IPS-NIHi11 (cell line): Measurements from ENCODE around the gene FNDC3B.
"Not testable (repeated sequence)": the region's sequence is repeated elsewhere in the genome, so short reads cannot be mapped to it uniquely, and the experiment has no call there.

Experiments
- DNase-seq: peaks from one replicate; pipeline ENCODE4 v3.0.0; 2012; ENCODE audit warnings: mixed read lengths, low spot score

Gene FNDC3B

DNA sequence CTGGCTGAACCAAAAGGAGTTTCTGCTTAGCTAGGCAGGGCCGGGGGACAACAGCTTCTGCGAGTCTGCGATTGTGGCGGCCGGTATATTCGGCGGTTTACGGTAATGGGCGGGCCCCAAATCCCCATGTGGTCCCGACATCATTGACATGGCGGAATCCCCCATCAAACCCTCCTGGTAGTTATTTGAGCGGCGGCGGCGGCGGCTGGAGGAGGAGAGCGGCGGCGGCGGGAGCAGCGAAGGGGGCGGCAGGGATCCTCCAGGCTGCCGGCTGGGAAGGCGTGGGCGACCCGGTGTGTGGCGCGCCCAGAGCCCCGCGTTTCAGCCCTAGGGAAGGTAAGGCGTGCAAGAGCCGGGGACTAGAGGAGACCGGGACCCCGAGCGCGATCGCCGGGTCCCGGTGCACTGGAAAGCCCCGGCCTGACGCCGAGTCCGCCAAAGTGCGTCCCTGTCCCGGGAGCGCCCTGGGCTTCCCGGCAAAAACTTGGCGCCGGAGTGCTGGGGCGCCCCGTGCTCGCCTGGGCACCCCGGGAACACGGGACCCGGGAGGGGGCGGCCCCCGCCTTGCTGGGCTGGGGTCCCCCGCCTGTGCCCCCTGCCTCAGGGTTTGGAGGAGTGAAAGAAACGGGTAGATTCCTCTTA is at the start of gene FNDC3B:
TSS of gene FNDC3B (plus strand) at position 143 of the 642 bp plus-strand sequence. CDS start 72,902 bp downstream, outside the sequence.
- DNase-seq = peak; percentile 86

DNA sequence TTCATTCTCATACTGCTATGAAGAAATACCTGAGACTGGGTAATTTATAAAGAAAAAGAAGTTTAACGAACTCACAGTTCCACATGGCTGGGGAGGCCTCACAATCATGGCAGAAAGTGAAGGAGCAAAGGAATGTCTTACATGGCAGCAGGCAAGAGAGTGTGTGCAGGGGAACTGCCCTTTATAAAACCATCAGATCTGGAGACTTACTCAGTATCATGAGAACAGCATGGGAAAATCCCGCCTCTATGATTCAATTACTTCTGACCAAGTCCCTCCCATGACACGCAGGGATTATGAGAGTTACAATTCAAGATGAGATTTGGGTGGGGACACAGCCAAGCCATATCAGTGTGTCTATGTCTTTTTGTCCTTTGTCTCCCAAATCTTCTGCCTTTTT is 49.1 kb upstream of the FNDC3B start:
- DNase-seq = not testable (repeated sequence)

DNA sequence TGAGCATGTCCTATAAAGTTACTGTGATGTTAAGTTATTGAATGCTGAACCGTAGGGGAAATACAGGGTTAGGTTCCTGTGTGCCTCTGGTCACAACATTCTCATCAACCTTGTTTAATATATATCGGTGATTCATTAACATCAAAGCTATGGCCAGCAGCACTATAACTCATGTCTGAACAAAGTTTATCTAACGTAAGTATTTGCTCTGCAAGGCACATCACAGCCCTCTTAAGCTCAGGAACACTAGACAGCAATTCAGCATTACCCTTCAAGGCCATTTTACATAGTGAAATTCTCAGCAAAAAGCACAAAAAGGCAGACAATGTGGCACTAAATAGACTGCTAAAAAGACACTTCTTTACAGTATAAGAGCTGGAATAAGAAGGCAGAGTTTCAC is 48.2 kb upstream of the FNDC3B start:
- no peak for DNase-seq

DNA sequence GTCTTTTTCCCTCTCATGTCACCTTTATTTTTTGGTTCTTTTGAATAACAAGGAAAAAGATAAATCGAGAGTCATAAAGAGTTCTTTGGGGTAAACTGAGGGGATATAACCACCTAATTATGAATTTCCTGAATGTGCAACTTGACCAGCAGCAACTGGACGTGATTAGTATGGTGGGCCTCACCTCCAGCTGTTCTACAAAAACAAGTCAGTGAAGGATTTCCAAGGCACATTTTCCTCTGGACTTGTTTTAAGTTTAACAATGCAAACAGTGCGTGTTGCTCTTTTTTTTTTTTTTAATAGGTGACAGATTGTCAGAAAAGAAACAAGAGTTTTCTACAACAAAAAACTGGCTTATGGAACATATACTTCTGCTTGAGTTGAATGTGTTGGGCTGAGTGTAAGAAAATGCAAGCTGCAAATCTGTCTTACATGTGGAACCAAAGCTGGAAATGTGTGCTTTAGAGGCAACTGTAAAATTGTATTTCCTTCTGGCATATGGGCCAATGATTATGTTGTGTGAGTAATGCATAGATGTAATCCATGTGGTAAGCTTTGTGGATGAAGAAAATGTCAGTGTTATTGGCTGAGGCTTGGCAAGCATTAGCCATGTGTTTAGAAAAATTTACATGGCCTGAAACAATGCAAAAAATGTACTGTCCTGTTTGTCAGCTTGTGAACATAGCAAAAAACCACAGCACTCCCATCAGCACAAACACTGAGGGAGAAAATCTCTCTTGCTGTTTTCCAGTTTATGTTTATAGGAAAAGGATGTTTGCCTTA is 44.5 kb upstream of the FNDC3B start:
- no peak for DNase-seq

DNA sequence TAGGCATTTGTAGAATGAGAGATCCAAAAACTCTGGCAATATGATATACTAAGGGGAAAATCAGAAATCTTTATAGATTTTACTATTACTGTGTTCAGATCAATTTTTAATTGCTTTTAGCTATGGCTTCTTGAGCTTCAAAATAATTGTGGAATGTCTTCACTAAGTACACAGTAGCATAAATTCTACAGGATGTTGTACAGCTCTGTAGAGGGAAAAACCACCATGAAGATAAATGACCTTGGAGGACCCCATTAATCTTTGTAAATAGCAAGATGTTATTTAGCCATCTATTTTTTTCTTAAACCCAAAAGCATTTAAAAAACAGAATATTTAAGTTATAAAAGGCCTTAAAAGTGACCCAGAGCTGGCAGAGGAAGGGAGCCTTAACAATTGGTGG is 43.9 kb upstream of the FNDC3B start:
- DNase-seq = no peak

DNA sequence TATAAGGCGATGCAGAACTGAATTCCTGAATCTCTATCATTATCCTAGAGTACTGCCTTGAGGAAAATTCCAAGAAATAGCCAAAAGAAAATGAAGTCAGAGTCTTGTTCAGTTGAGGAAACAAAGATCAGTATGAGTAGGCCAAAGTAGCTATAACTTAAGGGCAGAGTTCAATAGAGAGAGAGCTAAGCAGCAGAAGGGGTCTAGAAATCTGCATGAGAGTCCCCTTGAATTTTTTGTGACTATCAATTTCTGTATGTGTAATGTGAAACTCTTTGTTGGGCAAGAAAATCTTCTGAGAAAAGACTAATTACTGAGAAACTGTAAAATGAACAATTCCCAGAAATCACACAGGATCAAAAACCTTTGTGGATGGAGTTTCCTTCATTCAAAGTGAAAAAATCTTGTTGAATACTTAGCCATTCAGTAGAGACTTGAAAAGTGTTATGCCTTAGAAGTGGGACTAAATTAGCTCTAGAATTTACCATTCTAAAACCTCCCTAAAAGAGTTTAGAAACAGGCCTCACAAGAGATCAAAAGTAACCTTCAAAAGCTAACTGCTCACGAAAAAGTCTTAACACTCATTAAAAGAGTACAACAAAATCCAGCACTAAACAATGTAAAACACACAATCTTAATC is 43.1 kb upstream of the FNDC3B start:
- DNase-seq = no peak

DNA sequence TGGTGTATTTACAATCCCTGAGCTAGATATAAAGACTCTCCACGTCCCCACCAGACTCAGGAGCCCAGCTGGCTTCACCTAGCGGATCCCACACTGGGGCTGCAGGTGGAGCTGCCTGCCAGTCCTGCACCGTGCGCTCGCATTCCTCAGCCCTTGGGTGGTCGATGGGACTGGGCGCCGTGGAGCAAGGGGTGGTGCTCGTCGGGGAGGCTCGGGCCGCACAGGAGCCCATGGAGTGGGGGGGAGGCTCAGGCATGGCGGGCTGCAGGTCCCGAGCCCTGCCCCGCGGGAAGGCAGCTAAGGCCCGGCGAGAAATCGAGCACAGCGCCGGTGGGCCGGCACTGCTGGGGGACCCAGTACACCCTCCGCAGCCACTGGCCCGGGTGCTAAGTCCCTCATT is 40.6 kb upstream of the FNDC3B start:
- not testable (repeated sequence) for DNase-seq

DNA sequence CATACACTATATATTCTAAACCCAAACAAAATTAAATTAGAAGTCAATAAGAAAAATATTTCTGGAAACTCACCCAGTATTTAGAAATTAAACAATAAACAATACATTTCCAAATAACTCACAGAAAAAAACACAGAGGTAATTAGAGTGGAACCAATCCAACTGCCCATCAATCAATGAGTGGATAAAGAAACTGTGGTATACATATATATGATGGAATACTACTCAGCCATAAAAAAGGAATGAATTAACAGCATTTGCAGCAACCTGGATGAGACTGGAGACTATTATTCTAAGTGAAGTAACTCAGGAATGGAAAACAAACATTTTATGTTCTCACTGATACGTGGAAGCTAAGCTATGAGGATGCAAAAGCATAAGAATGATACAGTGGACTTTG is 37.8 kb upstream of the FNDC3B start:
- not testable (repeated sequence) for DNase-seq

DNA sequence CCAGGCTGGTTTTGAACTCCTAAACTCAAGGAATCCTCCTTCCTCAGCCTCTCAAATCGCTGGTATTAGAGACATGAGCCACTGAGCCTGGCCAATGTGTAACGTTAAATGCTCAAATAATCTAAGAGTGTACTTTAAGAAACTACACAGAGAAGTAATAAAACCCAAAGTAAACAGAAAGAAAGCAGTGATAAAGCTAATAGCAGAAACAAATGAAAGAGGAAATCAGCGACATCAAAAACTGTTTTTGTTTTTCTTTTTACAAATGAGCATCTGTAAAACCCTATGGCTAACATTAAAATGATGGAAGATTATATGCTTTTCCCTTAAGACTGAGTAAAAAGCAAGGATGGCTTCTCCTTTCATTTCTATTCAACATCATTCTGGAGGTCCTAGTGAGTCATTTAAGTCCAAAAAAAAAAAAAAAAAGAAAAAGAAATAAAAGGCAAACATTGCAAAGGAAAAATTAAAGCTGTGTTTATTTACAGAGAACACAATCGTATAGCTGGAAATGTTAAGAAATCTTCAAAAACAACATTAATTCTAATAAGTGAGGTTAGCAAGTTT is 36.8 kb upstream of the FNDC3B start:
- no peak for DNase-seq

DNA sequence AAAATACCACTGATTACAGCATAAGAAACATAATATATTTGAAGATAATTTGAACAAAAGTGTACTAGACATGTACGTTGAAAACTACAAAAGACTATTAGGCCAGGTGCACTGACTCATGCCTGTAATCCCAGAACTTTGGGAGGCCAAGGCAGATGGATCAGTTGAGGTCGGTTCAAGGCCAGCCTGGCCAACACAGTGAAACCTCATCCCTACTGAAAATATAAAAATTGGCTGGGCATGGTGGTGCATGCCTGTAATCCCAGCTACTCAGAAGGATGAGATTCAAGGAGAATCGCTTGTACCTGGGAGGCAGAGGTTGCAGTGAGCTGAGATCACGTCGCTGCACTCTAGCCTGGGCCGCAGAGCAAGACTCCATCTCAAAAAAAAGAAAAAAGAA is 36.2 kb upstream of the FNDC3B start:
- DNase-seq = no peak

DNA sequence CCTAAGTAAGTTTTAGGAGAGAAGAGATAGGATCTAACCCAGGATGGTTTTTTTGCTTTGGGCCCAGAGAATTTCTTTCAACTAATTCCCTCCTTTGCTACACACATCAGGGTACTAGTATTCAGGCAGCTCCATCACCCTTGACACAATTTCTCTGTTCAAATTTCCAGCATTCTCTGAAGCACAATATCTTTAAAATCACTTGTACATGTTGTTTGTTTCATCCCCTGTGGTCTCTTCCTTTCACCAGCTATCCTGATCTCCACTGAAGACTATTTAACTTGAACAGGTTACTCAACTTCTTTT is 32.4 kb upstream of the FNDC3B start:
- DNase-seq = no peak

DNA sequence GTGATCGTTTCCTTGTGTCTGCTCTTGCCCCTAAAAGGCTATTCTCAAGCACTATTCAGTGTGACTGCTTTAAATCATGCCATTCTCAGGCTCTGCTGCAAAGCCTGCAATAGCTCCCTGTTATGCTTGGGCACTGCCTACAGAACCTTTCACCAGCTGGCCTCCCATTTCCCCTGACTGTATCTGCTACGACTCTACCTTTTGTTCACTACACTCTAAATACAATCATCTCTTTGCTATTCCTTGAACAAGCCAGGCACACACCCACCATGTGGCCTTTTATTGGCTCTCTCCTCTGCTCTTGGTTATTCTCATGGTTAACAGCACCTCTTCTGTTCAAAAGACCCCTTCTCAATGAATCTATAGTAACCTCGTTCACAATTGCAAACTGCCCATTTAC is 29.6 kb upstream of the FNDC3B start:
- DNase-seq = peak; percentile 8

DNA sequence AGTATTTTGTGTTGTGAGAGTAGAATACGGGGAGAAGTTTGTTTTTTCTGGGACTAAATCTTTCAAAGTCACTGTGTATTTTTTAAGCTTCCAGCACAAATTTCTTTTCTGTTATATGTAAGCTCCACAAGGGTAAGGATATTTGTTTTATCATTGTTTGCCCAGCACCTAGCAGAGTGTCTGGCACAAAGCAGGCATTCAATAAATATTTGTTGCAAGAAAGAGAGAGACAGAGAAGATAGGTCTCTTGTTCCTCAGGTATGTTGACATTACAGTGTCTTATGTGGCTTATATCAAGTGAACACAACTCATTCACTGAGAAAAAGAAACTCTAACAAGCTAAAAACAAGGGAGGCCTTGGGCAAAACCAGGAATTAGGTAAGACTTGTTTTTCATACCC is 26.6 kb upstream of the FNDC3B start:
- no peak for DNase-seq

DNA sequence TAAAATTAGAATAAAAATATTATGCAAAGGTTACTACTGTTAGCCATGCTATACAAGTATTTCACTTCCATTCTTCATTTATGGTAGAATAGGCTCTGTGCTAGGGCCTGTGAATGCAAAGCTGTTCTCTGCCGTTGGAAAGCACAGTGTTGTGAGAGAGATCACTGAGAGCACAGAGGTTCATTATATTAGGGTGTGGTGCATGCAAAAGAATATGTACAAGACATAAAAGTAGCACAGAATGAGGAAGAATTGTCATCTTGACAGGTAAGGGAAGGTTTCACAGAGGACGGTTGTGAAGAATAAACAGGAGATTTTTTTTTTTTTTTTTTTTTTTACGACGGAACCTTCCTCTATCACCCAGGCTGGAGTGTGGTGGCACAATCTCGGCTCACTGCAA is 25.2 kb upstream of the FNDC3B start:
- DNase-seq = no peak

DNA sequence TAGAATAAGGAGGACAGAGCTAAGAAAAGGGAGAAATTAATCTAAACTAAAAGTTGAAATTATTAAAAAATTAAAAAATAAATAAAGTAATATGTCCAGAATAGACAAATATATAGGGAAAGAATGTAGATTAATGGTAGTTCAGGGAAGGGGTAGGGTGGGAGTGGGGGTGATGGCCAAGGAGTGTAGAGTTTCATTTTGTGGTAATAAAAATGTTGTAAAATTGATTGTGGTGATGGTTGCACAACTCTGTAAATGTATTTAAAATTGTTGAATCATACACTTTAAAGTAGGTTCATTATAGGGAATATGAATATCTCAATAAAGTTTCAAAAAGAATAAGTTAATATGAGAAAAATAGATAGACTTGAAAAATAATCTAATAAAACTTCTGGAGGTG is 21.0 kb upstream of the FNDC3B start:
- DNase-seq = no peak

DNA sequence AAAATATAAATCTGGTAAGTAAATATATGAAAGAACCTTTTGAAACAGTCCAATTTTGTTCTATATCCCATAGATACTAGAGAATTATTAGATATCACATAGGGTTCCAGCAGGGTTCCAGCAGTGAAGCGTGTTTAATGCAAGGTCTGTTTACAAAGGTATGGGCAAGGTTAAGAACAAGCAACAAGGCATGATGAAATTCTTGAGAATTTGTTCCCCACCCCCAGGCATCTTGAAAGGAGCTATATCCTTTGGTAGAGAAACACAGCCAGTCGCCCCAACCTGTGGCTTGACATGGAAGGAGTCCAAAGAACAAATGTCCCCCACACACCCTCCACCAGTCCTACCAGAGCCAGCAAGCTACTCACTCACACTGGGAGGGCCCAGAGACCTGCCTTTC is 18.6 kb upstream of the FNDC3B start:
- DNase-seq = no peak

DNA sequence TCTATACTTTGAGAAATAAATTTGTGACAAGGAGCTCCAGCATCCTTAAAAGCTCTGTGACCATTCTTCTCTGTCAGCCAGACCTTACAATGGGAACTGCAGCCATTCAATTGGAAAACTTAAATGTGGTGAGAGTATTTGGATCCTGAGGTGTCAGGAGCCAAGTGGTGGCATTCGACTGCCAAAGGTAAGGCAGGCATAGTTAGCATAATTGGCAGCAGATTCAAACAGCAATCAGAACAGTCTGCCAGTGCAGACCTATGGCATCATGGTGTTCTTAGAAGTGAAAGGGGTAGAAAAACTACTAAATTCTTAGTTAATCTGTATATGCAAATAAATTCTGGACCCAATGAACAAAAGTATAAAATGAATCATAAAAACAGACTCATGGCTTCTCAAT is 18.2 kb upstream of the FNDC3B start:
- DNase-seq = no peak

DNA sequence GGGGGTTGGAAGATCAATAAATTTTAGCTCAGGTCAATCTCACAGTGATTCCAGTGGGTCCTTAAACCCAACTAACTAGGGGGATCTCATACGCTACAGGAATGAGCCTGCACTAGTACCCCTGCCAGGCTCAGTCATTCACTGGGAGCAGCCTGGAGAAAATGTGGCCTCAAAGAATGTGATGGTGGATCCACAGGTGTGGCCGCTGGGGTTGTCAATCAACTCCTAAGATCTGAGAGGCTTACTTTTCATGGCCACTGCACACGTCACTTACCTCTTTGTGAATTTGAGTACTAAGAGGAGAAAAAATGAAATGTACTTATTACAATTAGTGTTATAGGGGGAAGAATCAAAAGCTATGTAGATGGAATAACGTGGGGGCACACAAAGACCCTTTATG is 17.5 kb upstream of the FNDC3B start:
- DNase-seq = no peak

DNA sequence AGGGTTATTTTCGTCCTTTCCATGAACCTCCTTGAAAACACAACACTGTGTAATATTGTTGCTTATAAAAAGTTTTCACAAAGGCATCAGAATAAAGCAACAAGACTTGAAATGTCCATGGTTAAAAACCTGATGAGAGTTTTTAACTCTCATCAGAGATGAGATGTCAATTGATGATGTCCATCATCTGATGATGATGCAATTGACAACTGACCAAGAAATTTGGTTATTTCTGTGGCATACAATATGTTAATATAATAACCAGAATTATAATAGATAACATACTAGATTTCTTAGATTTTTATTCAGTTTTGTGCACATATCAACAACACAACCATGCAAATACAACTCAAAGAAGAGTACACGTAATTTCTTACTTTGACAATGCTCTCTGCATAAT is 15.5 kb upstream of the FNDC3B start:
- DNase-seq = no peak

DNA sequence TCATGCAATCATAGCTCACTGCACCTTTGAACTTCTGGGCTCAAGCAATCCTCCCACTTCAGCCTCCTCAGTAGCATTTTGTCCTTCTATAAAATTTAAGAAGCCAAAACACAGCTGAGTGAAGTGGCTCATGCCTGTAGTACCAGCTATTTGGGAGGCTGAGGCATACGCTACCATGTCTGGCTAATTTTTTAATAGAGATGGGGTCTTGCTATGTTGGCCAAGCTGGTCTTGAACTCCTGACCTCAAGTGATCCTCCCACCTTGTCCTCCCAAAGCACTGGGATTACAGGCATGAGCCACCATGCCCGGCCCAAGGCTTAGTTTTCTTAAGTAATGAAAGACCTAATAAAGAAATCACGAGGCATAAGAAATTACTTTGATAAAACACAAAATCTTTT is 14.7 kb upstream of the FNDC3B start:
- no peak for DNase-seq

DNA sequence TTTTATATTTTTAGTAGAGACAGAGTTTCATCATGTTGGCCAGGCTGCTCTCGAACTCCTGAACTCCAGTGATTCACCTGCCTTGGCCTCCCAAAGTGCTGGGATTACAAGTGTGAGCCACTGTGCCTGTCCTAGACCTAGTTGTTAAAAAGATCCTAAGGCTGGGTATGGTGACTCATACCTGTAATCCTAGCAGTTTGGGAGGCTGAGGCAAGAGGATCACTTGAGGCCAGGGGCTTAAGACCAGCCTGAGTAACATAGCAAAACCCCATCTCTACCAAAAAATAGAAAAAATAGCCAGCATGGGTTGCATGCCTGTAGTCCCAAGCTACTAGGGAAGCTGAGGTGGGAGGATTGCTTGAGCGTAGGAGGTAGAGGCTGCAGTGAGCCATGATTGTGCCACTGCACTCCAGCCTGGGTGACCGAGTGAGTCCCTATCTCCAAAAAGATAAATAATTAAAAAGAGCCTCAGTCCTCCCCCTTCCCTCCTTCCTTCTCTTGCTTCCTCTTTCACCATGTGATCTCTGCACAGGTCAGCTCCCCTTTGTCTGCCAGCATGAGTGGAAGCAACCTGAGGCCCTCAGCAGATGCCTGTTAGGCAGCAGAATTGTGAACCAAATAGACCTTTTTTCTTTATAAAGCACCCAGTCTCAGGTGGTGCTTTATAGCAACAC is 9.8 kb upstream of the FNDC3B start:
- DNase-seq = no peak

DNA sequence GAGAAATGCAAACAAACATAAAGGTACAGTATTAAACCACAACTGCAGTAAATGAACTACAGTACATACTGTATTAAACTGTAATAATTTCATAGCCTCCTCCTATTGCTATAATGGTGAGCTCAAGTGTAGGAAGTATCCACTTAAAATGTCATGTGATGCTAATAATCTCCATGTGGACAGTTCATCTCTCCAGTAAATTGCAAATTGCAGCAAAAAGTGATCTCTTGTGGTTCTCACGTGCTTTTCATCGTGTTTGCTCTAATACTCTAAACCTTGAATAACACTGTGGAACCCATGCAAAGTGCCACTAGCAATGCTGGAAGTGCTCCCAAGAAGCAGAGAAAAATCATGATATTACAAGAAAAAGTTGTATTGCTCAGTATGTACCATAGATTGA is 9.2 kb upstream of the FNDC3B start:
- no peak for DNase-seq

DNA sequence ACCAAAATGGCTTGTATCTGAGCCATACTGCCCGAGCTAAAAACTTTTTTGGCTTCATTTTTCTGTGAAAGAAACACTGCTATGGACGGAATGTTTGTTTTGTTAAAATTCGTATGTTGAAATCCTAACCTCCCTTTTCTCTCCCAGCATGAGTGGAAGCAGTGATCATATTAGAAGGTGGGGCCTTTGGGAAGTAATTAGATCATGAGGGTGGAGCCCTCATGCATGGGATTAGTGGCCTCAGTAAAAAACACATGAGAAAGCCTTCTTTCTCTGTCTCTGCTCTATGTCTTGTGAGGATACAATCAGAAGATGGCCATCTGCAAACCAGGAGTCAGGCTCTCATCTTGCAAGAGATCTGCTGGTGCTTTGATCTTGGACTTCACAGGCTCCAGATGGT is 7.4 kb upstream of the FNDC3B start:
- DNase-seq = no peak
